Right atrium auricular region (tissue), 2 donors: Measurements from ENCODE around the gene KIF16B. TPM values are rescaled to one million over a fixed set of nuclear protein-coding genes. Genes with fewer than 3 reads are reported as not detected.
"Not testable (repeated sequence)": the region's sequence is repeated elsewhere in the genome, so short reads cannot be mapped to it uniquely, and the experiment has no call there.

Experiments used
- DNase-seq: peaks from one replicate; pipeline ENCODE4 v3.0.0-alpha.2; 2019; ENCODE audit warnings: low spot score
- H3K27ac ChIP-seq, 2 donors: fragments of 200-600 bp; sonication (generic); 1 replicate in 1 of 2; 2 replicates in 1 of 2; pipeline ENCODE4 v1.5.1; 2016 to 2019
- H3K27me3 ChIP-seq, 2 donors: fragments of 200-600 bp; sonication (generic); one replicate each; pipeline versions ENCODE4 v1.5.1 to v1.6.0; 2017 to 2019
- H3K36me3 ChIP-seq: fragments of 200-600 bp; sonication (generic); one replicate; pipeline ENCODE4 v1.5.1; 2016
- H3K4me1 ChIP-seq, 2 donors: fragments of 200-600 bp; sonication (generic); one replicate each; pipeline versions ENCODE4 v1.5.1 to v1.6.0; 2017 to 2019
- H3K4me3 ChIP-seq, 2 donors: fragments of 200-600 bp; sonication (generic); 1 replicate in 1 of 2; 2 replicates in 1 of 2; pipeline ENCODE4 v1.5.1; 2017 to 2019; ENCODE audit warnings: mild to moderate bottlenecking in 1 of 2, moderate library complexity in 1 of 2
- H3K9me3 ChIP-seq, 2 donors: fragments of 200-600 bp; sonication (generic); one replicate each; pipeline ENCODE4 v1.5.1; 2019
- total RNA-seq, 2 donors: library from RNA; depleted of rRNA; stranded (reverse); fragments of >200 nt; gene quantifications; one replicate each; pipeline ENCODE4 v1.1.0, GENCODE V29; 2016
- TF ChIP-seq, protein P1 (sequence below), 2 donors: fragments of 200-600 bp; sonication (generic); IDR thresholded peaks; one replicate each; pipeline ENCODE4 v1.5.1; 2019; ENCODE audit warnings: antibody characterized with exemption in 2 of 2

Gene KIF16B
- total RNA-seq, 2 donors from 2014 or later, result 11.2 to 23.0 TPM

DNA sequence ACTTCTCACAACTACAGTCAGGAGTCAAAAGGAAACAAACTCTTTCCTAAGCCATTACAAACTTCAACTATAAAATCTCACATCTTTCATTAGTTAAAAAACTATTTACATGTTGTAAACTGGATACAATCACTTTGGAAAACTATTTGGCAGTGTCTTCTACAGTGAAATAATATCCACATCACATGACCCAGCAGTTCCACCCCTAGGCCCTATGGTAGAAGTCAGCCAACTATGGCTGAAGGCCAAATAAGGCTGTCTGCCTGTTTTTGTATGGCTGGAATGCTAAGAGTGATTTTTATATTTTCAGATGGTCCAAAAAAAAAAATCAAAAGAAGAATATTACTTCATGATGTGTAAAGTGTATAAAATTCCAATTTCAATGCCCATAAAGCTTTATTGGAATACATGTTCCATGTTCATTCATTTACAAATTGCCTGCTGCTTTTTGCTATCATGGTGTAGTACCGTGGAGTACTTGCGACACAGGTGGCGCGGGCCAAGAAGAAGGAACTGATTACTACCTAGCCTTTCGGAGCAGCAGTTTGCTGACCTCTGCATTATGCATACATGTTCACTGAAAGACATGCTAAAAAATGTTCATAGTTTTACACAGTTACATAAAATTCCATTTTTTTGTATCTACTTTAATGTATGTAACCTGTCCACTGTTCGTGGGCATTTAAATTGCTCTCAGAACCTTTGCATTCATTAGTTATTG is 129.0 kb downstream of the KIF16B start:
- Histone ChIP-seq H3K4me3 (no peak overlapping the region), H3K4me1 (no peaks in the 10 kb centered on the region), H3K9me3 (no peaks in the 10 kb centered on the region), H3K36me3 (no peaks in the 10 kb centered on the region), H3K27me3 (no peaks in the 10 kb centered on the region), H3K27ac (no peak overlapping the region)
- DNase-seq, result no peak
- TF ChIP-seq, protein P1, sequence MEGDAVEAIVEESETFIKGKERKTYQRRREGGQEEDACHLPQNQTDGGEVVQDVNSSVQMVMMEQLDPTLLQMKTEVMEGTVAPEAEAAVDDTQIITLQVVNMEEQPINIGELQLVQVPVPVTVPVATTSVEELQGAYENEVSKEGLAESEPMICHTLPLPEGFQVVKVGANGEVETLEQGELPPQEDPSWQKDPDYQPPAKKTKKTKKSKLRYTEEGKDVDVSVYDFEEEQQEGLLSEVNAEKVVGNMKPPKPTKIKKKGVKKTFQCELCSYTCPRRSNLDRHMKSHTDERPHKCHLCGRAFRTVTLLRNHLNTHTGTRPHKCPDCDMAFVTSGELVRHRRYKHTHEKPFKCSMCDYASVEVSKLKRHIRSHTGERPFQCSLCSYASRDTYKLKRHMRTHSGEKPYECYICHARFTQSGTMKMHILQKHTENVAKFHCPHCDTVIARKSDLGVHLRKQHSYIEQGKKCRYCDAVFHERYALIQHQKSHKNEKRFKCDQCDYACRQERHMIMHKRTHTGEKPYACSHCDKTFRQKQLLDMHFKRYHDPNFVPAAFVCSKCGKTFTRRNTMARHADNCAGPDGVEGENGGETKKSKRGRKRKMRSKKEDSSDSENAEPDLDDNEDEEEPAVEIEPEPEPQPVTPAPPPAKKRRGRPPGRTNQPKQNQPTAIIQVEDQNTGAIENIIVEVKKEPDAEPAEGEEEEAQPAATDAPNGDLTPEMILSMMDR (IDR thresholded peaks at IDR 0.05), result no peak

DNA sequence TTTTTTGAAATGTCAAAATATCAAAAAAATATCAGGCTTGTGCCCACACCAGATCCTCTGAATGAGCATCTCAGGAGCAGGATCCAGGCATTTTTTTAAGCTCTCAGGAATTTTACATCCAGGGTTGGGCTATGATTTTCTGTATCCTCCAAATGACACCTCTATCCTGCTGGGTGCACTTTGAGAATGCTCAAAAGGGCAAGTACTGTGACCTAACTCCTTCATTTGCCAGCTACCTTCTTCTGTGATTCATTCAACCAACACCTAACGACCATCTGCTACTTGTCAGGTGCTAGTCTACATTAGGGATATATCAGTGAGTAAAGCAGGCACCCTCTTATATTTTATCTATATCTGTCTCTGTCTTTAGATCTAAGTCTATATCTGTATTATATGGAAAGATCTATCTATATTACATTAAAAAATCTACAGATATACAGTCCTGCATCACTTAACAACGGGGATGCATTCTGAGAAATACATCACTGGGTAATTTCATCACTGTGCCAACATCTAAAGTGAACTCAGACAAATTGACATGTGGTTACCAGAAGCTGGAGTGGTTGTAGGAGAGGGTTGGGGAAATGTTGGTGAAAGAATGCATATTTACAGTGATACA is 131.6 kb downstream of the KIF16B start:
- Histone ChIP-seq H3K36me3 (no peaks in the 10 kb centered on the region), H3K9me3 (no peaks in the 10 kb centered on the region), H3K27me3 (no peaks in the 10 kb centered on the region), H3K4me1 (no peaks in the 10 kb centered on the region), H3K27ac (no peak overlapping the region), H3K4me3 (no peak overlapping the region)
- DNase-seq, result no peak
- TF ChIP-seq, protein P1 (IDR thresholded peaks at IDR 0.05), result no peak

DNA sequence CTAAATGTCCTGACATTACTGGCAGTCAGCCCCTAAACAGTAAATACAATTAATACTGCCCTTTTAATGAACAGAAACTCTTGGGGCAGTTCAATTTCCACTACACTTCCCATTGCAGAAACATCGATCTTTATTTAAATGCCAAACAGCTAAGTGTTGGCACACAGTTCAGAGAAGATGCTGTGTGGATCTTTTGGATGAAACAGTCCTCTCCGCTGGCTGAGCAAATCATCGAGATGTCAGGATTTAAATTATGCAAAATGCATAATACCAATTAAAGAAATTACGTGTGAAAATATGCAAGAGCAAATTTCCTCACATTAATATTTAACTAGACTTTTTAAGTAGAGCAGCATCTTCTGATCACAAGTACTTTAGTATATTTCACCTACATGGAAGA is 132.6 kb downstream of the KIF16B start:
- H3K36me3 ChIP-seq, result no peaks in the 10 kb centered on the region
- DNase-seq, result no peak
- no peak overlapping the region for H3K27ac ChIP-seq
- no peak overlapping the region for H3K4me3 ChIP-seq
- H3K27me3 ChIP-seq, result no peaks in the 10 kb centered on the region
- H3K4me1 ChIP-seq, result no peaks in the 10 kb centered on the region
- TF ChIP-seq, protein P1 (IDR thresholded peaks at IDR 0.05), result no peak
- H3K9me3 ChIP-seq, result no peaks in the 10 kb centered on the region

GRCh38 chr20:16439540-16439939 is 133.7 kb downstream of the KIF16B start:
- H3K4me1 ChIP-seq, H3K27ac ChIP-seq, H3K4me3 ChIP-seq, H3K36me3 ChIP-seq, DNase-seq, H3K27me3 ChIP-seq, H3K9me3 ChIP-seq: not testable (repeated sequence)

DNA sequence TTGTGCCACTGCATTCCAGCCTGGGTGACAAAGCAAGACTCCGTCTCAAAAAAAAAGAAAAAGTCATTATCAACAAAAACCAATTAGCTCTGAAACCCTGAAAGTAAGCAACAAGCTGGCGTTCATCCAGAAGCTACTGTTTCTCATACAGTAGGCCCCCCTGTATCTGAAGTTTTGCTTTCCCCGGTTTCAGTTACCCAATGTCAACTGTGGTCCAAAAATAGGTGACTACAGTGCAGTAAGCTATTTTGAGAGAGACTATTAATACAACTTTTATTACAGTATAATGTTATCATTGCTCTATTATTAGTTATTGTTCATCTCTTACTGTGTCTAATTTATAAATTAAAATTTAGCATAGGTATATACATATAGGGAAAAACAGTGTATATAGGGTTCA is 135.1 kb downstream of the KIF16B start:
- Histone ChIP-seq H3K36me3 (no peaks in the 10 kb centered on the region), H3K27me3 (no peaks in the 10 kb centered on the region), H3K27ac (no peak overlapping the region), H3K4me3 (no peak overlapping the region), H3K4me1 (no peaks in the 10 kb centered on the region), H3K9me3 (no peaks in the 10 kb centered on the region)
- DNase-seq, result no peak
- TF ChIP-seq, protein P1 (IDR thresholded peaks at IDR 0.05), result no peak

- Histone ChIP-seq H3K4me1 (no peaks in the 10 kb centered on the region), H3K36me3 (no peaks in the 10 kb centered on the region), H3K4me3 (no peak overlapping the region), H3K27ac (no peak overlapping the region), H3K27me3 (no peaks in the 10 kb centered on the region), H3K9me3 (no peaks in the 10 kb centered on the region)
- TF ChIP-seq, protein P1 (IDR thresholded peaks at IDR 0.05), result no peak
- no peak for DNase-seq
Measured at GRCh38 chr20:16437387-16437996, 135.8 kb downstream of the KIF16B start.
